ENCODE results near the gene IFFO2.

- TF ChIP-seq CTCF (IDR thresholded peaks at IDR 0.05): no peak
- TF ChIP-seq EZH2 (IDR thresholded peaks at IDR 0.05; ENCODE audit: borderline replicate concordance, insufficient read depth, low read depth, low read length, poor library complexity, severe bottlenecking): no peak
Observed at GRCh38 chr1:18877282-18877681, 79.2 kb downstream of the IFFO2 start.
